ENCODE results near the gene PEF1.
A peak's percentile ranks its signal among the peaks of the same experiment; 100 is the strongest.

PEF1 gene

DNA sequence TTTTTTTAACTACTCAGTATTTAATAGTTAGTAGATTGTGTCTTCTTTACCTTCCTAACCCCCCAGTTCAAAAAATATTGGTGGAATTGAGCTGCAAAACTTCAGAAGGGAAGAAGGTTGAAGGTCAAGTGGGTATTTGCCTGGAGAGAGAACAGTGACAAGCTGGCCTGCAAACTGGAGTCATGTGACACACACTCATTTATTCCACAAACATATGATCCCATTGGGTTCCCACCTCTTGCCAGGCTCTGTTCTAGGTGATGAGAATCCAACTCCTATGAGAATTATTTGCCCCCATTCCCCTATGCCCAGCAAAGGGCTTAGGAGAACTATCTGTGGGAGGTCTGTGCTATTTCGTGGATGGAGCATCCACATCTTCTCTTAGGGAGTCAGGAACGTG lies 3.5 kb upstream of the PEF1 start:
- H3K4me1 ChIP-seq: peaks cover 15 to 28% (median 18%) of the 10 kb centered on the region in 10 experiments
- no peaks in the 10 kb centered on the region for H3K27me3 ChIP-seq
- H3K36me3 ChIP-seq: 0 out of 22 replicates have a peak, but pooled peaks cover 0 to 2% (median 0%) of the 10 kb centered on the region in 11 experiments
- no peak overlapping the region for H3K9ac ChIP-seq
- no peak overlapping the region for H3K4me3 ChIP-seq
- H3K4me2 ChIP-seq: peak overlapping the region in 1 of 11 experiments; percentile 22; a peak in 2 of 22 replicates
- no peaks in the 10 kb centered on the region for H4K20me1 ChIP-seq
- H3K9me3 ChIP-seq (replicated peaks in 1 of 11): no peaks in the 10 kb centered on the region
- TF ChIP-seq Cebpa-rat (IDR thresholded peaks at IDR 0.05): no peak
- H3K27ac ChIP-seq: no peak overlapping the region

DNA sequence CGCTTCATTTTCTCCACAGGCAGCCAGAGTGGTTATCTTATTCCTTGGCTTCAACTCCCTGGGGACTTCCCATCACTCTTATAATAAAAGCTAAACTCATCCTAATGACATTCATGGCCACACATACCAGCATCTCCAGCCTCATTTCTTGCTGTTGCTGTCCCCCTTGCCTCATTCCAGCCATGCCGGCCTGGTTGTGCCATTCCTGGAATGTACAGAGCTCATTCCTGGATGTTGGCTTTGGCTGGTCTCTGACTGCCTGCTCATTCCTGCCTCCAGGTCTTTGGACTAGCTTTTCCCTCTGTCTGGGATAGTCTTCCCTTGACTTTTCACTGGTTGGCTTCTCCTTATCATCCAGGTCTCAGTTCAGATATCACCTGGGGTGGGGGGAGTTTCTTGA lies 2.4 kb upstream of the PEF1 start:
- peaks cover 0 to 12% (median 4%) of the 10 kb centered on the region in 11 experiments; a peak in 3 of 22 replicates for H3K36me3 ChIP-seq
- no peak overlapping the region for H3K4me3 ChIP-seq
- H3K27me3 ChIP-seq: no peaks in the 10 kb centered on the region
- no peak overlapping the region for H3K9ac ChIP-seq
- H3K4me1 ChIP-seq: peaks cover 16 to 32% (median 27%) of the 10 kb centered on the region in 10 experiments
- no peak for TF ChIP-seq Cebpa-rat (IDR thresholded peaks at IDR 0.05)
- H3K9me3 ChIP-seq (replicated peaks in 1 of 11): no peaks in the 10 kb centered on the region
- no peaks in the 10 kb centered on the region for H4K20me1 ChIP-seq
- no peak overlapping the region for H3K4me2 ChIP-seq
- no peak overlapping the region for H3K27ac ChIP-seq

DNA sequence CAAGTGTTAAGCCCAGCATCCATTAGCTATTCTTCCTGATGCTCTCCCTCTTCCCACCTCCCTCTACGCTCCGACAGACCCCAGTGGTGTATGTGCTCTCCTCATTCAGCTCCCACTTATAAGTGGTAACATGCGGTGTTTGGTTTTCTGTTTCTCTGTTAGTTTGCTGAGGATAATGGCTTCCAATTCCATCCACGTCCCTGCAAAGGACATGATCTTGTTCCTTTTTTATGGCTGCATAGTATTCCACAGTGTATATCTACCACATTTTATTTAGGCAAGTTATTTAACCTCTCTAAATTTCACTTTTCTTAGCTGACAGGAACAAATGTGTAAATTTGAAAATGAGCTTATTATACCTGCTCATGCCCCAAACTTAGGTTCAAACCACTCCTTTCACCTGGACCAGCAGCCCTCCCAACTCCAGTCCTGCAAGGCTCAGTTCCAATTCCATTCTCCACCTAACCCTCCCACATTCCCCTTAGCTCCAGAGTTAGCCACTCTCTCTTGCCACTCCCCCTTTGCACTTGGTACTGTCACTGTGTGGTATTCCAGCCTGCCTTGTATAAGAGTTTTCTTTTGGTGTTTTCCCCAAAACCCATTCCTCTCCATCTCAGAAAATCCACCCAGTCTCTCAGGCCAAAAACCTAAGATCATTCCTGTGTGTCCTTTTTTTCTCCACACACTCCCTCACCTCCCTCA lies 1.7 kb upstream of the PEF1 start:
- Histone ChIP-seq H3K9ac (no peak overlapping the region), H3K36me3 (peaks cover 0 to 13% (median 4%) of the 10 kb centered on the region in 11 experiments; a peak in 5 of 22 replicates), H4K20me1 (peaks cover 0 to 4% (median 0%) of the 10 kb centered on the region in 11 experiments; a peak in 4 of 22 replicates), H3K27me3 (no peaks in the 10 kb centered on the region), H3K4me1 (peaks cover 19 to 35% (median 27%) of the 10 kb centered on the region in 10 experiments), H3K4me2 (peak overlapping the region in 4 of 11 experiments; percentile 75 to 91 (median 83); a peak in 6 of 22 replicates), H3K27ac (no peak overlapping the region), H3K9me3 (replicated peaks in 1 of 11) (no peaks in the 10 kb centered on the region), H3K4me3 (no peak overlapping the region)
- no peak for TF ChIP-seq Cebpa-rat (IDR thresholded peaks at IDR 0.05)

DNA sequence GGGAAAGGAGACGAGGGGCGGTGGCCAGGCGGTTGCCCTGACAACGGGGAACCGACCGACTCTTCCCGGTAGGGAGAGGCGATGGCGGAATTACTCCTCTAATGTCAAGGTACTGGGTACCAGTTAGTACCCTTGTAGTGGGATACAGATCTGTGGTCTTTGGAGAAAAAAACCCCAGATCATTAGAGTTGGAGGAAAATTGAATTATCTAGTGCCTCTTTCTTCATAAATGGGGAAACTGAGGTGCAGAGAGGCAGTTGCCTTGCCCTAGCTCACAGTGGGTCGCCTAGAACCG lies 545 bp upstream of the PEF1 start:
- no peaks in the 10 kb centered on the region for H3K9me3 ChIP-seq (replicated peaks in 1 of 11)
- H3K4me1 ChIP-seq: peaks cover 31 to 45% (median 38%) of the 10 kb centered on the region in 10 experiments
- peak overlapping the region; percentile 87 to 97 (median 91) for H3K9ac ChIP-seq
- peak overlapping the region; percentile 75 to 92 (median 84) for H3K4me3 ChIP-seq
- peaks cover 0 to 25% (median 8%) of the 10 kb centered on the region in 11 experiments; a peak in 7 of 22 replicates for H3K36me3 ChIP-seq
- no peaks in the 10 kb centered on the region for H3K27me3 ChIP-seq
- TF ChIP-seq Cebpa-rat (IDR thresholded peaks at IDR 0.05): no peak
- H4K20me1 ChIP-seq: peaks cover 4 to 16% (median 8%) of the 10 kb centered on the region in 11 experiments; a peak in 15 of 22 replicates
- H3K27ac ChIP-seq: peak overlapping the region; percentile 89 to 99 (median 94)
- peak overlapping the region; percentile 75 to 96 (median 91) for H3K4me2 ChIP-seq

DNA sequence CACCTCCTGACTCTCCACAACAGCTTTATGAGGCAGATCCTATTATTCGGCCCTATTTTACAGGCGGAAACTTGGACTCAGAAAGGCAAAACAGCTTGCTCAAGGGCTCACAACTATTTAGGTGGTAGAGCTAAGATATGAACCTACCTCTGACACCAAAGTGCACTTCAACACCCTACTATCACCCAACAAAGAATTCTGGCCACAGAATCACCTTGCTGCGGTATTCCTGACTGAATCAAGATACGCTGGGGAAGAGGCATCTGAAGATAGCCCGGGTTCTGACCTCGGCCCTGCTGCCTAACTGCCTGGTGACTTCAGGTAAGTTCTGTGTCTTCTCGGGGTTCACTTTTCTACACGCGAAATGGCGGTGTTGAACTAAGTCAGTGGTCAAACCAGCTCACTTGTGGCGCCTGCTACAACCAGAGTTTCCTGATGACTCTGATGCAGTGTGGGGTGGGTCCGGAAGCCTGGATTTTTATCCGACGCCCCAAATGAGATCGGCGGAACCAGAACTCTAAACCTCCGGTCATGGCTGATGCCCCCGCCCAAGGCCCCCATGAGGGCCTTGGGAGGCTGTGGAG lies 608 bp downstream of the PEF1 start:
- peak overlapping the region; percentile 75 to 92 (median 84) for H3K4me3 ChIP-seq
- peak overlapping the region; percentile 89 to 99 (median 94) for H3K27ac ChIP-seq
- no peak for TF ChIP-seq Cebpa-rat (IDR thresholded peaks at IDR 0.05)
- H3K9me3 ChIP-seq (replicated peaks in 1 of 11): no peaks in the 10 kb centered on the region
- peak overlapping the region; percentile 87 to 97 (median 91) for H3K9ac ChIP-seq
- peaks cover 15 to 27% (median 19%) of the 10 kb centered on the region in 11 experiments; a peak in 19 of 22 replicates for H4K20me1 ChIP-seq
- H3K36me3 ChIP-seq: peaks cover 0 to 29% (median 9%) of the 10 kb centered on the region in 11 experiments; a peak in 7 of 22 replicates
- H3K4me1 ChIP-seq: peaks cover 43 to 56% (median 49%) of the 10 kb centered on the region in 10 experiments
- H3K27me3 ChIP-seq: no peaks in the 10 kb centered on the region
- H3K4me2 ChIP-seq: peak overlapping the region; percentile 83 to 98 (median 96)

DNA sequence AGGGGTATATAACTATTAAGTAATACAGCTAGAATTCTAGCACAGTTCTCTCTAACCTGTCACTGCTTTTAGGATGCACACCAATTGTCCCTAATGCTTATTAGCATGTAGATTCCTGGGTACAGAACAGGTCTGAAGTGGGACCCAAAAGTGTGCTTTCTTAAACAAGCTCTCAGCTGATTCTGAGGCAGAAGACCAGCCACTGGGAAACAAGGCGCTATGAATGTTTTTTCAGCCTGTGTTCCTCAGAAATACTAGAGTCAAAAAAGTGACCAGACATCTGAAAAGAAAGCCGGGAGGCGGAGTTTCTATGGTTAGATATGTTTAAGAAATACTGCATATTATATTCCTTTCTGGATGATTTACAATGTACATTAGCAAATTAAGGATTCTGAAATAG lies 1.8 kb downstream of the PEF1 start:
- Histone ChIP-seq H3K27me3 (no peaks in the 10 kb centered on the region), H3K27ac (no peak overlapping the region), H3K9ac (peak overlapping the region in 3 of 11 experiments; percentile 11 to 91 (median 29); a peak in 4 of 22 replicates), H3K4me1 (peaks cover 51 to 66% (median 58%) of the 10 kb centered on the region in 10 experiments), H3K4me3 (no peak overlapping the region), H3K9me3 (replicated peaks in 1 of 11) (no peaks in the 10 kb centered on the region), H3K36me3 (peaks cover 0 to 29% (median 12%) of the 10 kb centered on the region in 11 experiments; a peak in 7 of 22 replicates), H4K20me1 (peaks cover 21 to 38% (median 28%) of the 10 kb centered on the region in 11 experiments; a peak in 19 of 22 replicates), H3K4me2 (peak overlapping the region in 6 of 11 experiments; percentile 83 to 98 (median 96); a peak in 10 of 22 replicates)
- TF ChIP-seq Cebpa-rat (IDR thresholded peaks at IDR 0.05): no peak

DNA sequence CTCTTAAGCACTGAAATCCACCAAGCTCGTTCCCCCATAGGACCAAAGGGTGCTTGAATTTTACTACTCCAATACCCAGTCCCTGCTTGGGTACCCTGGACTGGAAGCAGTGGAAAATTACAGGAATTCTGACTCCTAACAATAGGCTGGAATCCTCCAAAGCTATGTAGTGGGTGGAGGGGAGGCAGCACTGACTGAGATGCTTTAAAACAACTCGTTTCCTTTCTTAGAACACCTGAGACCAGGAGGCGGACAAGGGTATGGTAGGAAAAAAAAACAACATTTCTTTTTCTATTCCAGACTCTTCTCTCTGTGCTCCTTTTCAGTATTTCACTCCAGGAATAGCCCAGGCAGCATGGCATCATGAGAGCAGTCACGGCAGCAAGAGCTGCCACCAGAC lies 2.3 kb downstream of the PEF1 start:
- peak overlapping the region in 1 of 11 experiments; percentile 95; a peak in 2 of 22 replicates for H3K4me2 ChIP-seq
- H4K20me1 ChIP-seq: peaks cover 26 to 43% (median 33%) of the 10 kb centered on the region in 11 experiments; a peak in 20 of 22 replicates
- no peak for TF ChIP-seq Cebpa-rat (IDR thresholded peaks at IDR 0.05)
- H3K36me3 ChIP-seq: peaks cover 0 to 29% (median 12%) of the 10 kb centered on the region in 11 experiments; a peak in 7 of 22 replicates
- peaks cover 51 to 66% (median 60%) of the 10 kb centered on the region in 10 experiments for H3K4me1 ChIP-seq
- H3K27me3 ChIP-seq: no peaks in the 10 kb centered on the region
- H3K27ac ChIP-seq: no peak overlapping the region
- H3K9me3 ChIP-seq (replicated peaks in 1 of 11): no peaks in the 10 kb centered on the region
- H3K4me3 ChIP-seq: no peak overlapping the region
- H3K9ac ChIP-seq: peak overlapping the region in 3 of 11 experiments; percentile 11 to 91 (median 29); a peak in 1 of 22 replicates

DNA sequence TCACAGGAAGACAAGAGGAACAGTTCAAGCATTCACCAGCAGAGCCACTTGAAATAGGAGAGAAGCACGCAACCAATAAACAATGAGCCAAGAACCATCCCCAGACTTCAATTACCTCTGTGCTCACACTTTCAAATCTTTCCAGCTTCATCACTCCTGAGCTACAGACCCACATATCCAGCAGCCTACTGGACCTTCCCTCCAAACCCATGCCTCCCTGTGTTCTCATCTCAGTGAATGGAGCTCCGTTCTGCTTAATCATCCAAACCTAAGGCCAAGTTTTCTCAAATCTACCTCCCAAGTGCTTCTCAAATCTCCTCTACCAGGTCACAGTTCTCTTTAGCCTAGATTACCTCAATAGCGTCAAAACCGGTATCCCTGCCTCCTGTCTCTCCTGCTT lies 3.7 kb downstream of the PEF1 start:
- peak overlapping the region in 6 of 11 experiments; percentile 7 to 63 (median 24); a peak in 6 of 22 replicates for H3K4me2 ChIP-seq
- H3K9me3 ChIP-seq (replicated peaks in 1 of 11): no peaks in the 10 kb centered on the region
- TF ChIP-seq Cebpa-rat (IDR thresholded peaks at IDR 0.05): no peak
- peak overlapping the region in 2 of 11 experiments; percentile 2 to 16; a peak in 1 of 22 replicates for H3K9ac ChIP-seq
- no peaks in the 10 kb centered on the region for H3K27me3 ChIP-seq
- no peak overlapping the region for H3K4me3 ChIP-seq
- peaks cover 0 to 33% (median 15%) of the 10 kb centered on the region in 11 experiments; a peak in 10 of 22 replicates for H3K36me3 ChIP-seq
- H4K20me1 ChIP-seq: peaks cover 40 to 57% (median 47%) of the 10 kb centered on the region in 11 experiments; a peak in 21 of 22 replicates
- peaks cover 51 to 74% (median 61%) of the 10 kb centered on the region in 10 experiments for H3K4me1 ChIP-seq
- H3K27ac ChIP-seq: peak overlapping the region in 1 of 11 experiments; percentile 43; a peak in 1 of 22 replicates
